K562 (cell line): ENCODE data around the gene UBE2G2. TPM values are rescaled to one million over a fixed set of nuclear protein-coding genes. Genes with fewer than 3 reads are reported as not detected.

Experiments used
- ATAC-seq: fragments of 200-7000 bp; cut with Tn5 transposase; 3 replicates; pipeline ENCODE4 v1.9.1; 2020; ENCODE audit warnings: moderate library complexity
- Bru-seq: library from RNA; stranded (reverse); fragments of 400-500 nt; gene quantifications from one replicate; lab custom pipeline; 2021; lab: Mats Ljungman, UMichigan
- BruChase-seq, 2 experiments: library from RNA; stranded (reverse); fragments of 400-500 nt; gene quantifications; one replicate each; lab custom pipeline; 2021; lab: Mats Ljungman, UMichigan
- BruUV-seq: library from RNA; stranded (reverse); fragments of 400-500 nt; replicated peaks from 2 replicates; lab custom pipeline; 2021; lab: Mats Ljungman, UMichigan
- CTCF ChIA-PET: fragments of 300-600 bp; formaldehyde crosslinking; extraction: SDS; loops from one replicate; lab custom pipeline; 2021; ENCODE audit warnings: low intra/inter-chr PET ratio; lab: Yijun Ruan, JAX
- POLR2A ChIA-PET: fragments of 300-600, 350-650 bp; sonication (Branson Sonifier 250); formaldehyde crosslinking; extraction: SDS; loops from one replicate; lab custom pipeline; 2021; ENCODE audit warnings: antibody characterized with exemption, inconsistent platforms; lab: Yijun Ruan, JAX
- DNase-seq, 4 experiments: peaks; one replicate each; pipeline versions ENCODE4 v3.0.0 to v3.0.0-alpha.2; 2011 to 2018; ENCODE audit warnings: low spot score in 3 of 4, mixed read lengths in 3 of 4; ENCODE audit errors: extremely low read depth in 1 of 4
- FAIRE-seq: peaks from 2 replicates; lab custom pipeline; 2011; peaks lifted over from hg19 to GRCh38; lab: Jason Lieb, UNC
- H2AFZ ChIP-seq: 2 replicates; pipeline ENCODE4 v1.6.0; 2011; ENCODE audit warnings: low read depth, low read length, control low read depth, inconsistent platforms
- H3K27ac ChIP-seq: fragments of 200-600 bp; 3 replicates; pipeline ENCODE4 v1.8.0; 2011; ENCODE audit warnings: low read depth, mild to moderate bottlenecking, control low read depth, inconsistent platforms, low read length, moderate library complexity, mixed read lengths; ENCODE audit errors: extremely low read depth
- H3K27me3 ChIP-seq, 2 experiments: fragments of 300-600 bp in 1 of 2; 2 replicates in 1 of 2; 3 replicates in 1 of 2; pipeline versions ENCODE4 v1.6.0 to v1.8.0; 2011; ENCODE audit warnings: inconsistent platforms in 2 of 2, low read length in 2 of 2, mild to moderate bottlenecking in 1 of 2, mixed read lengths in 1 of 2, moderate library complexity in 1 of 2; ENCODE audit not compliant: control insufficient read depth in 2 of 2, insufficient read depth in 2 of 2
- H3K36me3 ChIP-seq: fragments of 300-600 bp; 3 replicates; pipeline ENCODE4 v1.8.0; 2011; ENCODE audit warnings: mild to moderate bottlenecking, low read length, inconsistent platforms; ENCODE audit not compliant: control insufficient read depth, insufficient read depth
- H3K4me1 ChIP-seq, 2 experiments: fragments of 200-600 bp in 1 of 2; replicated peaks in 1 of 2; 2 replicates in 1 of 2; 3 replicates in 1 of 2; pipeline versions ENCODE4 v1.5.1 to v1.8.0; 2011; ENCODE audit warnings: inconsistent platforms in 2 of 2, low read length in 2 of 2, mild to moderate bottlenecking in 1 of 2, mixed read lengths in 1 of 2, moderate library complexity in 1 of 2; ENCODE audit not compliant: control insufficient read depth in 2 of 2, insufficient read depth in 2 of 2
- H3K4me2 ChIP-seq: 2 replicates; pipeline ENCODE4 v1.6.1; 2011; ENCODE audit warnings: low read length, control low read depth, inconsistent platforms, mixed read lengths; ENCODE audit not compliant: insufficient read depth
- H3K4me3 ChIP-seq: fragments of 200-600 bp; sonication (generic), shearing (Covaris generic); 2 replicates; pipeline ENCODE4 v1.5.1; 2016; ENCODE audit warnings: control low read depth, inconsistent platforms
- H3K79me2 ChIP-seq: fragments of 200-600 bp; 3 replicates; pipeline ENCODE4 v1.8.0; 2011; ENCODE audit warnings: low read length, inconsistent platforms; ENCODE audit not compliant: control insufficient read depth, insufficient read depth
- H3K9ac ChIP-seq, 2 experiments: 2 replicates each; pipeline versions ENCODE4 v1.6.0 to v1.6.1; 2011; ENCODE audit warnings: low read depth in 2 of 2, low read length in 2 of 2, control low read depth in 1 of 2, inconsistent platforms in 1 of 2, mild to moderate bottlenecking in 1 of 2, mixed read lengths in 1 of 2; ENCODE audit not compliant: insufficient read depth in 1 of 2
- H3K9me1 ChIP-seq: one replicate; pipeline ENCODE4 v1.6.0; 2011; ENCODE audit warnings: inconsistent platforms, mild to moderate bottlenecking, low read length, moderate library complexity; ENCODE audit not compliant: control insufficient read depth, insufficient read depth
- H3K9me3 ChIP-seq: replicated peaks from 2 replicates; pipeline ENCODE4 v1.5.1; 2011; ENCODE audit warnings: low read depth, low read length, inconsistent platforms; ENCODE audit not compliant: control insufficient read depth, insufficient read depth
- H4K20me1 ChIP-seq: replicated peaks from 2 replicates; pipeline ENCODE4 v1.6.1; 2011; ENCODE audit warnings: low read length, inconsistent platforms, mixed read lengths; ENCODE audit not compliant: control insufficient read depth, insufficient read depth
- ATF7 ChIP-seq: fragments of 450-650 bp; IDR thresholded peaks from 2 replicates; pipeline ENCODE4 v1.7.1; 2014; ENCODE audit warnings: mild to moderate bottlenecking, moderate library complexity
- CCAR2 ChIP-seq: fragments of 200-400 bp; formaldehyde crosslinking; IDR thresholded peaks from 2 replicates; pipeline ENCODE4 v1.6.1; 2017; ENCODE audit warnings: mild to moderate bottlenecking, low read depth, low read length
- ILF3 ChIP-seq: fragments of 450-650 bp; IDR thresholded peaks from 2 replicates; pipeline ENCODE4 v1.6.1; 2018; ENCODE audit warnings: antibody characterized with exemption, mild to moderate bottlenecking, moderate library complexity, borderline replicate concordance
- KDM4B ChIP-seq, 2 experiments: fragments of 450-650 bp in 1 of 2; sonication (generic) in 1 of 2; IDR thresholded peaks; 2 replicates each; pipeline ENCODE4 v1.6.1; 2016 to 2017; ENCODE audit warnings: borderline replicate concordance in 2 of 2, antibody characterized with exemption in 1 of 2, low read depth in 1 of 2, mild to moderate bottlenecking in 1 of 2
- POLR2A ChIP-seq: fragments of 450-650 bp; conservative IDR thresholded peaks from 2 replicates; pipeline ENCODE4 v1.6.1; 2016
- PTTG1 ChIP-seq: fragments of 450-650 bp; IDR thresholded peaks from 2 replicates; pipeline ENCODE4 v1.6.1; 2016; ENCODE audit warnings: low read depth, mild to moderate bottlenecking, missing genetic modification characterization, missing compliant biosample characterization
- SAFB2 ChIP-seq: fragments of 200-400 bp; formaldehyde crosslinking; IDR thresholded peaks from 2 replicates; pipeline ENCODE4 v1.6.1; 2018; ENCODE audit warnings: borderline replicate concordance, low read length, low read depth, moderate library complexity; ENCODE audit not compliant: severe bottlenecking
- STAT5B ChIP-seq: fragments of 250-450 bp; sonication (Bioruptor Pico); IDR thresholded peaks from 2 replicates; pipeline ENCODE4 v1.8.0; 2021; ENCODE audit warnings: mild to moderate bottlenecking, inconsistent platforms
- SUPT5H ChIP-seq: fragments of 450-650 bp; IDR thresholded peaks from 2 replicates; pipeline ENCODE4 v1.6.1; 2016
- XRCC4 ChIP-seq: IDR thresholded peaks from one replicate; pipeline ENCODE4 v1.6.1; 2011; ENCODE audit not compliant: insufficient read depth, insufficient read length; ENCODE audit errors: extremely low read depth
- WGBS: fragments of 100-300 bp; shearing (Covaris generic); methylation state at CpG from one replicate; pipeline ENCODE4 v1.1.6; 2016; ENCODE audit warnings: low coverage, mixed read lengths; ENCODE audit not compliant: insufficient coverage; ENCODE audit errors: missing lambda C conversion rate; 5-methylcytosine and 5-hydroxymethylcytosine counted together
- in situ Hi-C: fragments of 300-500 bp; cut with MboI; formaldehyde crosslinking; loops from 4 replicates; pipeline ENCODE4 v1.15.0; 2018; ENCODE audit warnings: inconsistent platforms, mixed read lengths
- intact Hi-C: fragments of 100-400 bp; cut with micrococcal nuclease; formaldehyde crosslinking; loops from 2 replicates; pipeline ENCODE4 v1.14.2; 2022
- long read RNA-seq, 3 experiments: library from polyadenylated mRNA in 2 of 3; library from RNA in 1 of 3; unstranded in 2 of 3; stranded (forward) in 1 of 3; transcript quantifications; one replicate each; pipeline ENCODE4 v2.0.0, GENCODE V29; 2019 to 2022
- polyA minus RNA-seq, 3 experiments: library from RNA; depleted of rRNA, polyadenylated mRNA; stranded (reverse); fragments of >200 nt; gene quantifications; 2 replicates each; pipeline ENCODE4 v1.2.3, GENCODE V29; 2011
- polyA plus RNA-seq, 8 experiments: library from polyadenylated mRNA; depleted of rRNA in 4 of 8; stranded (reverse) in 5 of 8; unstranded in 3 of 8; fragments of >200 nt; fragmentation: Nextera tagmentation in 2 of 8; fragmentation: Illumina TruSeq in 1 of 8; extraction: Ambion mirVana in 2 of 8; extraction: Trizol in 1 of 8; gene quantifications; 2 replicates each; pipeline versions ENCODE4 v1.2.1 to v1.2.3, GENCODE V29; 2011 to 2014; ENCODE audit warnings: inconsistent platforms in 1 of 8, missing spikeins in 1 of 8
- total RNA-seq, 7 experiments: library from RNA; depleted of rRNA in 6 of 7; stranded (reverse); fragments of >200 nt in 6 of 7; fragmentation: Illumina TruSeq in 2 of 7; extraction: Trizol in 2 of 7; gene quantifications; 2 replicates each; pipeline versions ENCODE4 v1.2.1 to v1.2.3, GENCODE V29; 2011 to 2021; ENCODE audit warnings: low replicate concordance in 1 of 7
- TF ChIP-seq, protein P1 (sequence below): sonication (generic); formaldehyde crosslinking; IDR thresholded peaks from 2 replicates; pipeline ENCODE4 v1.8.0; 2022; ENCODE audit warnings: mild to moderate bottlenecking, missing genetic modification reagents
- TF ChIP-seq, protein P2 (sequence below): fragments of 250-450 bp; sonication (Bioruptor Pico); IDR thresholded peaks from 2 replicates; pipeline ENCODE4 v1.5.0; 2021

Gene UBE2G2, protein sequence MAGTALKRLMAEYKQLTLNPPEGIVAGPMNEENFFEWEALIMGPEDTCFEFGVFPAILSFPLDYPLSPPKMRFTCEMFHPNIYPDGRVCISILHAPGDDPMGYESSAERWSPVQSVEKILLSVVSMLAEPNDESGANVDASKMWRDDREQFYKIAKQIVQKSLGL
- 217 and 395 TPM in 2 replicates for total RNA-seq (2011; cell fraction: chromatin; rRNA removed; ENCODE audit: low replicate concordance)
- 127 and 140 TPM in 2 replicates for total RNA-seq (2011; cell fraction: nucleolus; rRNA removed)
- total RNA-seq (2011; cell fraction: nucleoplasm; rRNA removed), result 222 and 291 TPM in 2 replicates
- total RNA-seq (2014; rRNA removed) (122 and 148 TPM in 2 replicates), total RNA-seq (2014; rRNA removed; fragmentation: Illumina TruSeq; extraction: Trizol) (109 and 112 TPM in 2 replicates), total RNA-seq (2015; rRNA removed; fragmentation: Illumina TruSeq; extraction: Trizol) (99.0 and 112 TPM in 2 replicates), total RNA-seq (2021) (131 and 140 TPM in 2 replicates), polyA plus RNA-seq (2011; rRNA removed) (210 and 225 TPM in 2 replicates), polyA plus RNA-seq (2014; fragmentation: Illumina TruSeq; extraction: Trizol) (198 and 202 TPM in 2 replicates), polyA plus RNA-seq (2014; fragmentation: Nextera tagmentation; extraction: Ambion mirVana) (10 to 100 TPM; 47.5 to 74.3 TPM), polyA plus RNA-seq (2014; rRNA removed) (200 and 297 TPM in 2 replicates), polyA minus RNA-seq (2011; rRNA and poly(A)+ RNA removed) (146 and 179 TPM in 2 replicates), Bru-seq, nascent RNA (percentile 96 among the genes with signal in this experiment), BruChase-seq, experiment 1, labeled RNA remaining after a 2-hour chase (percentile 97 among the genes with signal in this experiment), BruChase-seq, experiment 2, labeled RNA remaining after a 6-hour chase (percentile 98 among the genes with signal in this experiment)
- polyA plus RNA-seq (2011; cell fraction: cytosol; rRNA removed), result 249 and 260 TPM in 2 replicates
- 234 and 303 TPM in 2 replicates for polyA plus RNA-seq (2011; cell fraction: nucleus; rRNA removed)
- 119 and 202 TPM in 2 replicates for polyA plus RNA-seq (2012)
- polyA minus RNA-seq (2011; cell fraction: cytosol; rRNA and poly(A)+ RNA removed), result 83.5 and 87.6 TPM in 2 replicates
- 115 and 148 TPM in 2 replicates for polyA minus RNA-seq (2011; cell fraction: nucleus; rRNA and poly(A)+ RNA removed)
- long read RNA-seq, experiment 1, full-length matches to known transcripts, result 341 of 680 reads
- long read RNA-seq, experiment 1, partial matches to known transcripts, result 37 of 680 reads
- long read RNA-seq, experiment 1, other reads (novel, unspliced or antisense), result 302 of 680 reads
- long read RNA-seq, experiment 2, full-length matches to known transcripts, result 32 of 108 reads
- long read RNA-seq, experiment 2, partial matches to known transcripts, result 1 of 108 reads
- long read RNA-seq, experiment 2, other reads (novel, unspliced or antisense), result 75 of 108 reads
- long read RNA-seq, experiment 3, full-length matches to known transcripts, result 78 of 108 reads
- long read RNA-seq, experiment 3, partial matches to known transcripts, result 6 of 108 reads
- long read RNA-seq, experiment 3, other reads (novel, unspliced or antisense), result 24 of 108 reads

DNA sequence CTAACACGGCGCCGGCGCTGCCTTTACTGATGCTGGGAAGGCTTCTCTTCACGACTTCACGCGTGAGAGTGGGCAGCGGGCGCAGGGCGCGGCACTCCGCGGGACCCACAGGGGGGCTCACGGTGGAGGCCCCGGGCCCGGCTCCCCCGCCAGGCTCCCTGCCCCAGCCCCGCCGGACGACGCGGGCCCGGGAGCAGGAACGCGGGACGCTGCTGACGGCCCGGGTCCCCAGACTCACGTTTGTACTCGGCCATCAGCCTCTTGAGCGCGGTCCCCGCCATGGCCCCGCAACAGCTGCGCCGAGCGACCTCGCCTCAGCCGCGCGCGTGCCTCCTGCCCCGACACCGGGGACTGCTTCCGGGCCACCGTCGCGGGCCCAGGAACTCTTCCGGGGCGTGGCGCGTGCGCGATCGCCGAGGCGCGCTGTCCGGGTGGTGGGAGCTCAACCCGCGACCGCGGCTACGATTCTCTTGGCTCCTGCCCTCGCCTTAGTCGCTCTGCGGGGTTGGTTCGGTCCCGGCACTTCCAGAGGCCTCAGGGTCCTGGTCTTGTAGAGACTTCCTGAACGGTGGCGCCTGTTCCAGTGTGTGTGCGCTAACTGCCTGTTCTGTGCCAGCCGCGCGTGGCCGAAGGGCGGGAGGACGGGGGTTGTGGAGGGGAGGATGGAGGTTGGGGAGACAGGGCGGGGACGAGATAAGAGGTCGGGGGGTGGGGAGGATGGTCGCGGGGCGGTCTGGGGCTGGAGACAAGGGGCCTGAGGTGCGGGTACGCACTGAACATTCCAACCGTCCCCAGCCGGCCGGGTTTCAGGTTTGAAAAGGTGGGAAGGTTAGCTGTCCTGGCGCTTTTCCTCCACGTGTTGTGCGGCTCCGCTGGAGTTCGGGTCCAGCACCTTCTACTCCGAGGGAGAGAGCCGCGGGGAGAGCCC, at the start of gene UBE2G2:
Gene UBE2G2 (minus strand): TSS at position 353 of the 928 bp plus-strand sequence. CDS start 72 bp downstream, at position 281.
- peaks cover 69% of the 10 kb centered on the region for H3K79me2 ChIP-seq
- H3K27me3 ChIP-seq, result no peaks in the 10 kb centered on the region
- peaks cover 8% of the 10 kb centered on the region for H4K20me1 ChIP-seq
- in situ Hi-C loops (no loop called here), intact Hi-C loops (loop anchor here (2.0 to 5.0 kb wide), 4 partner anchors 46 to 131 kb away; no protein-coding TSS in a partner anchor)
- TSS peak; percentile 87 for BruUV-seq
- ChIA-PET POLR2A (interaction anchor here (0.6 to 5.5 kb wide), 22 partner anchors 8 to 541 kb away, joined by 3 to 33 read pairs (median 4); partner anchors contain the start of genes PTTG1IP and SUMO3), CTCF (interaction anchor here (0.9 to 1.4 kb wide), 3 partner anchors 91 to 131 kb away, joined by 3 to 5 read pairs (median 5); no protein-coding TSS in a partner anchor)
- DNase-seq (peak; percentile 93 to 97 (median 94)), ATAC-seq (peak; percentile 91), FAIRE-seq (peak; percentile 42)
- peak within 1 kb of the TSS; percentile 93 for H3K27ac ChIP-seq
- H3K4me1 ChIP-seq, result peaks cover 19 to 27% of the 10 kb centered on the region in 2 experiments
- H3K36me3 ChIP-seq, result peaks cover 78% of the 10 kb centered on the region
- H3K4me3 ChIP-seq, result peak within 1 kb of the TSS; percentile 83
- WGBS, result under 1% methylated on average over 79 of the region's 97 CpGs
- peak within 1 kb of the TSS; percentile 83 to 97 for H3K9ac ChIP-seq
- peak within 1 kb of the TSS; percentile 95 for H3K4me2 ChIP-seq
- H2AFZ ChIP-seq, result peak within 1 kb of the TSS; percentile 91
- H3K9me3 ChIP-seq, result no peaks in the 10 kb centered on the region; the same call in 1 of the 2 replicates
- no peaks in the 10 kb centered on the region for H3K9me1 ChIP-seq
- TF ChIP-seq CCAR2 (no peak), SUPT5H (peak; percentile 96), STAT5B (CRISPR knock-in tag) (no peak), ATF7 (peak; percentile 58), KDM4B (IDR thresholded peaks at IDR 0.05; ENCODE audit: borderline replicate concordance in 2 of 2, low read depth in 1 of 2) (peak in 1 of 2 experiments; percentile 97; a peak in 2 of 4 replicates), SAFB2 (no peak), PTTG1 (no peak), POLR2A (peak; percentile 96), XRCC4 (no peak), ILF3 (peak; percentile 75; the same call in 1 of the 2 replicates)
- TF ChIP-seq, protein P1, sequence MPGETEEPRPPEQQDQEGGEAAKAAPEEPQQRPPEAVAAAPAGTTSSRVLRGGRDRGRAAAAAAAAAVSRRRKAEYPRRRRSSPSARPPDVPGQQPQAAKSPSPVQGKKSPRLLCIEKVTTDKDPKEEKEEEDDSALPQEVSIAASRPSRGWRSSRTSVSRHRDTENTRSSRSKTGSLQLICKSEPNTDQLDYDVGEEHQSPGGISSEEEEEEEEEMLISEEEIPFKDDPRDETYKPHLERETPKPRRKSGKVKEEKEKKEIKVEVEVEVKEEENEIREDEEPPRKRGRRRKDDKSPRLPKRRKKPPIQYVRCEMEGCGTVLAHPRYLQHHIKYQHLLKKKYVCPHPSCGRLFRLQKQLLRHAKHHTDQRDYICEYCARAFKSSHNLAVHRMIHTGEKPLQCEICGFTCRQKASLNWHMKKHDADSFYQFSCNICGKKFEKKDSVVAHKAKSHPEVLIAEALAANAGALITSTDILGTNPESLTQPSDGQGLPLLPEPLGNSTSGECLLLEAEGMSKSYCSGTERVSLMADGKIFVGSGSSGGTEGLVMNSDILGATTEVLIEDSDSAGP (CRISPR knock-in tag), result no peak
- TF ChIP-seq, protein P2, sequence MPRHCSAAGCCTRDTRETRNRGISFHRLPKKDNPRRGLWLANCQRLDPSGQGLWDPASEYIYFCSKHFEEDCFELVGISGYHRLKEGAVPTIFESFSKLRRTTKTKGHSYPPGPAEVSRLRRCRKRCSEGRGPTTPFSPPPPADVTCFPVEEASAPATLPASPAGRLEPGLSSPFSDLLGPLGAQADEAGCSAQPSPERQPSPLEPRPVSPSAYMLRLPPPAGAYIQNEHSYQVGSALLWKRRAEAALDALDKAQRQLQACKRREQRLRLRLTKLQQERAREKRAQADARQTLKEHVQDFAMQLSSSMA, result 0 out of 2 replicates have a peak, but pooled peaks have one; percentile 55
